H1 (cell line): Measurements from ENCODE around the gene SPSB1. TPM values are rescaled to one million over a fixed set of nuclear protein-coding genes. Genes with fewer than 3 reads are reported as not detected.
A peak's percentile ranks its signal among the peaks of the same experiment; 100 is the strongest.

Experiments used
- CTCF ChIA-PET: fragments of 300-600 bp; sonication (Branson Sonifier 250); formaldehyde crosslinking; loops from one replicate; lab custom pipeline; 2021; ENCODE audit not compliant: partially characterized antibody; lab: Charles Lee
- POLR2A ChIA-PET: fragments of 300-600 bp; sonication (Branson Sonifier 250); formaldehyde crosslinking; loops from one replicate; lab custom pipeline; 2021; ENCODE audit warnings: inconsistent platforms; ENCODE audit not compliant: partially characterized antibody; lab: Charles Lee
- DNase-seq, 2 experiments: peaks; one replicate each; pipeline versions ENCODE4 v3.0.0 to v3.0.0-alpha.2; 2010 to 2022; ENCODE audit warnings: low spot score in 2 of 2, low read depth in 1 of 2, mixed read lengths in 1 of 2
- FAIRE-seq: peaks from 2 replicates; lab custom pipeline; 2011; peaks lifted over from hg19 to GRCh38; lab: Jason Lieb, UNC
- H2AFZ ChIP-seq: 2 replicates; pipeline ENCODE4 v1.8.1; 2012; ENCODE audit warnings: low read length, inconsistent platforms
- H2AK5ac ChIP-seq: 2 replicates; pipeline ENCODE4 v1.6.1; 2013; ENCODE audit warnings: low read depth, low read length
- H2BK120ac ChIP-seq: replicated peaks from 2 replicates; pipeline ENCODE3; 2013; ENCODE audit warnings: low read depth, low read length, inconsistent platforms
- H2BK12ac ChIP-seq: 2 replicates; pipeline ENCODE4 v1.6.1; 2013; ENCODE audit warnings: low read depth, low read length
- H2BK15ac ChIP-seq: 2 replicates; pipeline ENCODE4 v1.6.1; 2013; ENCODE audit warnings: low read length
- H2BK20ac ChIP-seq: 2 replicates; pipeline ENCODE4 v1.6.1; 2013; ENCODE audit warnings: low read length
- H2BK5ac ChIP-seq: 2 replicates; pipeline ENCODE4 v1.6.1; 2013; ENCODE audit warnings: low read depth, low read length
- H3K14ac ChIP-seq: 2 replicates; pipeline ENCODE4 v1.6.1; 2013; ENCODE audit warnings: inconsistent platforms; ENCODE audit not compliant: insufficient read length
- H3K18ac ChIP-seq: 2 replicates; pipeline ENCODE4 v1.6.1; 2013; ENCODE audit warnings: low read length; ENCODE audit errors: extremely low read depth
- H3K23ac ChIP-seq: 2 replicates; pipeline ENCODE4 v1.6.1; 2013; ENCODE audit warnings: inconsistent platforms; ENCODE audit not compliant: insufficient read length
- H3K23me2 ChIP-seq: 2 replicates; pipeline ENCODE4 v1.6.1; 2013; ENCODE audit warnings: low read depth, low read length
- H3K27ac ChIP-seq: 2 replicates; pipeline ENCODE4 v1.6.1; 2011; ENCODE audit warnings: low read depth, low read length, inconsistent platforms
- H3K27me3 ChIP-seq, 4 experiments: replicated peaks in 1 of 4; 1 replicate in 1 of 4; 2 replicates in 3 of 4; pipeline versions ENCODE4 v1.6.1 to v1.8.1; 2011 to 2013; ENCODE audit warnings: low read length in 3 of 4, mild to moderate bottlenecking in 3 of 4, inconsistent platforms in 2 of 4, mixed read lengths in 2 of 4, moderate library complexity in 1 of 4; ENCODE audit not compliant: control insufficient read depth in 3 of 4, insufficient read depth in 3 of 4; ENCODE audit errors: extremely low read depth in 1 of 4
- H3K36me3 ChIP-seq, 4 experiments: 2 replicates each; pipeline versions ENCODE4 v1.6.1 to v1.8.1; 2011 to 2013; ENCODE audit warnings: mild to moderate bottlenecking in 4 of 4, low read length in 3 of 4, moderate library complexity in 2 of 4, control low read depth in 1 of 4, inconsistent platforms in 1 of 4; ENCODE audit not compliant: insufficient read depth in 4 of 4, control insufficient read depth in 2 of 4
- H3K4ac ChIP-seq: replicated peaks from 2 replicates; pipeline ENCODE3; 2013; ENCODE audit warnings: low read length, low read depth, mixed read lengths, inconsistent platforms; ENCODE audit not compliant: insufficient read length
- H3K4me1 ChIP-seq, 4 experiments: replicated peaks in 1 of 4; 1 replicate in 1 of 4; 2 replicates in 3 of 4; pipeline versions ENCODE4 v1.6.1 to v1.8.1; 2011 to 2013; ENCODE audit warnings: low read length in 3 of 4, inconsistent platforms in 2 of 4, mixed read lengths in 1 of 4; ENCODE audit not compliant: insufficient read depth in 4 of 4, control insufficient read depth in 3 of 4
- H3K4me2 ChIP-seq, 2 experiments: 2 replicates each; pipeline versions ENCODE4 v1.6.1 to v1.8.1; 2011 to 2013; ENCODE audit warnings: low read depth in 2 of 2, low read length in 2 of 2, control low read depth in 1 of 2, inconsistent platforms in 1 of 2, mild to moderate bottlenecking in 1 of 2; ENCODE audit not compliant: insufficient read depth in 1 of 2
- H3K4me3 ChIP-seq, 4 experiments: fragments of 200-600, 300-600 bp in 1 of 4; sonication (generic), shearing (Covaris generic), sonication (Bioruptor Twin) in 1 of 4; 2 replicates each; pipeline versions ENCODE4 v1.5.1 to v1.8.1; 2011 to 2016; ENCODE audit warnings: low read length in 4 of 4, low read depth in 3 of 4, control low read depth in 2 of 4, inconsistent platforms in 2 of 4, mild to moderate bottlenecking in 2 of 4, mixed read lengths in 1 of 4, moderate library complexity in 1 of 4; ENCODE audit not compliant: insufficient read depth in 2 of 4; ENCODE audit errors: extremely low read depth in 1 of 4
- H3K56ac ChIP-seq: replicated peaks from 2 replicates; pipeline ENCODE3; 2013; ENCODE audit warnings: low read depth, mild to moderate bottlenecking, mixed read lengths, low read length, inconsistent platforms; ENCODE audit not compliant: insufficient read length
- H3K79me1 ChIP-seq: 2 replicates; pipeline ENCODE4 v1.6.1; 2013; ENCODE audit warnings: low read depth, low read length, control low read depth
- H3K79me2 ChIP-seq, 2 experiments: 2 replicates each; pipeline versions ENCODE4 v1.6.1 to v1.8.1; 2012 to 2013; ENCODE audit warnings: low read length in 2 of 2, mild to moderate bottlenecking in 2 of 2, inconsistent platforms in 1 of 2; ENCODE audit not compliant: insufficient read depth in 2 of 2, control insufficient read depth in 1 of 2
- H3K9ac ChIP-seq, 4 experiments: replicated peaks in 1 of 4; 1 replicate in 1 of 4; 2 replicates in 3 of 4; pipeline versions ENCODE4 v1.6.1 to v1.8.1; 2011 to 2013; ENCODE audit warnings: low read depth in 3 of 4, low read length in 3 of 4, control low read depth in 2 of 4, mild to moderate bottlenecking in 2 of 4, moderate library complexity in 2 of 4, inconsistent platforms in 1 of 4; ENCODE audit errors: extremely low read depth in 1 of 4
- H3K9me3 ChIP-seq, 2 experiments: 2 replicates each; pipeline versions ENCODE4 v1.6.1 to v1.8.1; 2012 to 2013; ENCODE audit warnings: mild to moderate bottlenecking in 2 of 2, moderate library complexity in 2 of 2, control low read depth in 1 of 2, inconsistent platforms in 1 of 2, low read depth in 1 of 2, low read length in 1 of 2, mixed read lengths in 1 of 2; ENCODE audit not compliant: insufficient read depth in 2 of 2
- H4K20me1 ChIP-seq, 2 experiments: replicated peaks in 1 of 2; 2 replicates each; pipeline versions ENCODE3 to v1.8.1; 2011 to 2013; ENCODE audit warnings: inconsistent platforms in 2 of 2, low read length in 2 of 2, mild to moderate bottlenecking in 1 of 2; ENCODE audit not compliant: insufficient read depth in 2 of 2, control insufficient read depth in 1 of 2
- H4K5ac ChIP-seq: 2 replicates; pipeline ENCODE4 v1.6.1; 2013; ENCODE audit warnings: low read length, low read depth, mixed read lengths, inconsistent platforms; ENCODE audit not compliant: insufficient read length
- H4K8ac ChIP-seq: 2 replicates; pipeline ENCODE4 v1.8.0; 2013; ENCODE audit warnings: mild to moderate bottlenecking, moderate library complexity, low read length, inconsistent platforms; ENCODE audit not compliant: insufficient read depth; ENCODE audit errors: extremely low read depth
- H4K91ac ChIP-seq: replicated peaks from 2 replicates; pipeline ENCODE3; 2013; ENCODE audit warnings: low read length, mixed read lengths, inconsistent platforms; ENCODE audit not compliant: insufficient read length
- CEBPB ChIP-seq: IDR thresholded peaks from 2 replicates; pipeline ENCODE4 v1.6.1; 2012; ENCODE audit warnings: low read depth, low read length
- KDM1A ChIP-seq: fragments of 200-600, 300-600 bp; sonication (generic); IDR thresholded peaks from 2 replicates; pipeline ENCODE4 v1.7.1; 2016; ENCODE audit warnings: mild to moderate bottlenecking, low read length, borderline replicate concordance
- WGBS, 2 experiments: shearing (Covaris generic) in 1 of 2; methylation state at CpG; one replicate each; pipeline versions ENCODE4 v1.1.6 to v1.1.7; 2013 to 2015; ENCODE audit warnings: low lambda C conversion rate in 2 of 2, mixed read lengths in 2 of 2, inconsistent platforms in 1 of 2, low coverage in 1 of 2, missing lambda C conversion rate in 1 of 2; ENCODE audit not compliant: insufficient replicate concordance in 2 of 2, insufficient coverage in 1 of 2, insufficient read length in 1 of 2; ENCODE audit errors: extremely low coverage in 1 of 2, missing lambda C conversion rate in 1 of 2; 5-methylcytosine and 5-hydroxymethylcytosine counted together
- polyA plus RNA-seq, 7 experiments: library from polyadenylated mRNA; depleted of rRNA in 3 of 7; stranded (reverse) in 5 of 7; unstranded in 2 of 7; fragments of >200 nt in 5 of 7; fragments of 200-250 nt in 2 of 7; gene quantifications; 1 replicate in 5 of 7; 2 replicates in 1 of 7; 4 replicates in 1 of 7; pipeline versions ENCODE4 v1.2.1 to v1.2.3, GENCODE V29; 2011 to 2013; ENCODE audit warnings: missing spikeins in 2 of 7, mixed read lengths in 2 of 7
- total RNA-seq: library from RNA; stranded (reverse); fragmentation: NEBNext Ultra II Directional; extraction: Animal tissue kit (Norgen Biotek cat#: 25700); gene quantifications from 2 replicates; pipeline ENCODE4 v1.2.1, GENCODE V29; 2021

SPSB1 gene
- total and polyA plus RNA-seq, 2 of the 8 experiments (the other 6 are each of a cell fraction or from before 2014, with no cell fraction given) = 5.3 to 6.4 TPM

- Histone ChIP-seq H3K23me2 (peaks cover 11% of the 10 kb centered on the region), H3K27me3 (peaks cover 0 to 21% (median 16%) of the 10 kb centered on the region in 4 experiments; a peak in 6 of 7 replicates), H2BK20ac (no peak overlapping the region), H2BK120ac (no peak overlapping the region), H3K9me3 (peaks cover 6 to 7% of the 10 kb centered on the region in 2 experiments), H2BK5ac (no peak overlapping the region), H3K27ac (no peak overlapping the region), H2BK15ac (no peak overlapping the region), H2AK5ac (no peak overlapping the region), H3K4me1 (peaks cover 0 to 10% (median 4%) of the 10 kb centered on the region in 4 experiments; a peak in 4 of 7 replicates), H2AFZ (no peak overlapping the region), H4K91ac (no peak overlapping the region), H3K23ac (no peak overlapping the region), H3K4me2 (no peak overlapping the region), H2BK12ac (no peak overlapping the region), H4K8ac (no peak overlapping the region), H3K79me1 (peaks cover 3% of the 10 kb centered on the region; the same call in 1 of the 2 replicates), H3K9ac (no peak overlapping the region; a peak in 1 of 7 replicates), H3K36me3 (no peaks in the 10 kb centered on the region), H3K4ac (no peak overlapping the region), H3K4me3 (no peak overlapping the region), H4K20me1 (peaks cover 0 to 11% of the 10 kb centered on the region in 2 experiments), H3K56ac (no peak overlapping the region), H3K14ac (no peak overlapping the region), H3K79me2 (no peaks in the 10 kb centered on the region; a peak in 2 of 4 replicates), H4K5ac (no peak overlapping the region), H3K18ac (no peak overlapping the region)
- 0 out of 2 replicates have a peak, but pooled peaks have one; percentile 13 for TF ChIP-seq KDM1A
- no peak; the same call in 1 of the 2 replicates for TF ChIP-seq CEBPB
- no peak for FAIRE-seq
- POLR2A ChIA-PET = interaction anchor here (0.9 kb wide), 1 partner anchor 281 kb away, joined by 3 read pairs; no protein-coding TSS in a partner anchor
- 77% methylated on average over 5 of the region's 5 CpGs; no CpG with 5 or more reads in 1 of the 2 experiments for WGBS, 2 experiments
- DNase-seq = no peak
- CTCF ChIA-PET = interaction anchor here (0.6 to 6.2 kb wide), 60 partner anchors 10 to 1772 kb away, joined by 3 to 98 read pairs (median 4); no protein-coding TSS in a partner anchor
These were observed 2.8 kb upstream of the SPSB1 start for GRCh38 chr1:9289711-9290485.
